BJ (cell line): ENCODE measurements around the gene ZNF225. TPM values are rescaled to one million over a fixed set of nuclear protein-coding genes. Genes with fewer than 3 reads are reported as not detected.
"Not testable (repeated sequence)": the region's sequence is repeated elsewhere in the genome, so short reads cannot be mapped to it uniquely, and the experiment has no call there.

Experiments used
- CTCF ChIA-PET: fragments of 350-600 bp; formaldehyde crosslinking; extraction: SDS; loops from one replicate; lab custom pipeline; 2021; ENCODE audit warnings: antibody characterized with exemption, inconsistent platforms; lab: Yijun Ruan, JAX
- POLR2A ChIA-PET: fragments of 300-600 bp; sonication (Branson Sonifier 250); formaldehyde crosslinking; extraction: SDS; loops from one replicate; lab custom pipeline; 2021; ENCODE audit warnings: antibody characterized with exemption; lab: Charles Lee
- DNase-seq: peaks from one replicate; pipeline ENCODE4 v3.0.0-alpha.2; 2011; ENCODE audit warnings: low read depth
- H3K27me3 ChIP-seq: 2 replicates; pipeline ENCODE4 v1.6.0; 2011; ENCODE audit warnings: low read length; ENCODE audit not compliant: control insufficient read depth, insufficient read depth
- H3K36me3 ChIP-seq: 2 replicates; pipeline ENCODE4 v1.5.1; 2011; ENCODE audit warnings: low read length; ENCODE audit not compliant: control insufficient read depth, insufficient read depth
- H3K4me3 ChIP-seq: 2 replicates; pipeline ENCODE4 v1.5.1; 2011; ENCODE audit warnings: low read depth, mild to moderate bottlenecking, control low read depth, low read length
- CTCF ChIP-seq: IDR thresholded peaks from 2 replicates; pipeline ENCODE4 v1.5.1; 2011; ENCODE audit warnings: low read depth, mild to moderate bottlenecking, control low read depth, inconsistent platforms, low read length, moderate library complexity; ENCODE audit not compliant: insufficient read depth
- polyA plus RNA-seq: library from polyadenylated mRNA; depleted of rRNA; stranded (reverse); fragments of >200 nt; gene quantifications from 2 replicates; pipeline ENCODE4 v1.2.3, GENCODE V29; 2011

The ZNF225 gene
- polyA plus RNA-seq, 1 experiment = 1.3 TPM

- TF ChIP-seq CTCF = no peak
- no peaks in the 10 kb centered on the region for H3K27me3 ChIP-seq
- peaks cover 24% of the 10 kb centered on the region for H3K36me3 ChIP-seq
- DNase-seq = no peak
- CTCF ChIA-PET = no interaction called here
- POLR2A ChIA-PET = no interaction called here
- no peak overlapping the region for H3K4me3 ChIP-seq
Measured at GRCh38 chr19:44156475-44156874, 43.3 kb downstream of the ZNF225 start.

DNA sequence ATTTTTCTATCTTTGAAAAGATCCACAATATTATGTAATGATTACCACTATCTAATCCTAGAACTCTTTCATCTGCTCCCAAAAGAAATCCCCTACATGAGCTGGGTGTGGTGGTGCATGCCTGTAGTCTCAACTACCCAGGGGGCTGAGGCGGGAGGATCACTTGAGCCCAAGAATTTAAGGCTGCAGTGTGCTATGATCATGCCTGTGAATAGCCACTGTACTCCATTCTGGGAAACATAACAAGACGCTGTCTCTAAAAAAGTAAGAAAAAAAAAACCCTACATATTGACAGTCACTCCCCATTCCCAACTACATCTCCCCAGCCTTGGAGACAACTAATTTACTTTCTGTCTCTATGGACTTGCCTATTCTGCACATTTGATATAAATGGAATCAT, 50.6 kb downstream of the ZNF225 start:
- no peak for DNase-seq
- Histone ChIP-seq H3K27me3 (no peaks in the 10 kb centered on the region), H3K4me3 (no peak overlapping the region), H3K36me3 (peaks cover 4% of the 10 kb centered on the region; the same call in 1 of the 2 replicates)
- TF ChIP-seq CTCF = no peak
- POLR2A ChIA-PET = no interaction called here
- CTCF ChIA-PET = interaction anchor here (1.6 kb wide), 1 partner anchor 43 kb away, joined by 5 read pairs; no protein-coding TSS in a partner anchor

- CTCF ChIA-PET = interaction anchor here (1.6 kb wide), 1 partner anchor 43 kb away, joined by 5 read pairs; no protein-coding TSS in a partner anchor
- no peak for TF ChIP-seq CTCF
- Histone ChIP-seq H3K27me3 (no peaks in the 10 kb centered on the region), H3K4me3 (peak overlapping the region; percentile 28), H3K36me3 (peaks cover 4% of the 10 kb centered on the region; the same call in 1 of the 2 replicates)
- no peak for DNase-seq
- POLR2A ChIA-PET = no interaction called here
Measured at GRCh38 chr19:44164327-44164672, 51.1 kb downstream of the ZNF225 start.

DNA sequence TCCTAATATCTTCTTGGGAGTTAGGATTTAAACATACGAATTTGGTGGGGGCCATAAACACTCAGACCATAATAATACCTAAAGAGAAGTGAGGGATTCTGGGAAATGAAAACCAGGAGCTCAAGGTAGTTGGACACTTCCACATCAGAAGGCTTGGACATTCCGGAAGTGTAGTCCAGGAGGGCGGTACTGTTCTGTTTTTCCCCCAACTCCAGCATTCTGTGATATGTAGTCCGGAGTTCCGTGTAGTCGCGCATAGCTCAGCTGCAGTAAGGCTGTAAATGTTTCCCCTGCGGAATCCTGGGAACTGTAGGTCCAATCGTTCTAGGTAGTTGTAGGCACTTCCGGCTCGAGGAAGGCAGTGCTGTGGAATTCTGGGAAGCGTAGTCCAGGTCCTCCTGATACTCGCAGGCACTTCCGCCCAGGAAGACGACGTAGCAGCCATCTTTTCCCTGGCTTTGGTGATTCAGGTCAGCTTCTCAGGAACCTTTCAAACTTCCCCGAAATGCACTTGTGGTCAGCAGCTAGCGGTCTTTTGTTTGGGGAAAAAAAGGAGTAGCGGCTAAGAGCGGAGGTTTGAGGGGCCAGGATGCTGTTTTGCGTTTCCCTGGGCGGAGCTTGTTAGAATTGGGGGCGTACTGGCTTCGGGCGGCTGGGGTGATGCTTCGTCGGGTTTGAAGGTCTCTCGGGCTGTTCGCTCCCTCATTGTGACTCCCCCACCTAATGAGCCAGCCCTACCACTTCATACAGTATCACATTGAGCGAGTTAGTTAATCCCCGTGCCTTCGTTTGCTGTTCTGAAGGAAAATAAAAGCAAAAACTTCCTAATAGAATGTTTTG, 51.7 kb downstream of the ZNF225 start, which contains the start of gene ZNF226:
Gene ZNF226 (plus strand): TSS at position 428 of the 840 bp plus-strand sequence. CDS start 4,981 bp downstream, outside the sequence.
- POLR2A ChIA-PET = interaction anchor here (0.6 kb wide), 1 partner anchor 1883 kb away, joined by 3 read pairs; no protein-coding TSS in a partner anchor
- H3K36me3 ChIP-seq = peaks cover 5% of the 10 kb centered on the region; the same call in 1 of the 2 replicates
- H3K4me3 ChIP-seq = peak within 1 kb of the TSS; percentile 75
- CTCF ChIA-PET = interaction anchor here (1.0 to 1.6 kb wide), 2 partner anchors 12 to 42 kb away, joined by 4 to 5 read pairs; no protein-coding TSS in a partner anchor
- no peak for TF ChIP-seq CTCF
- no peaks in the 10 kb centered on the region for H3K27me3 ChIP-seq
- DNase-seq = peak; percentile 97

DNA sequence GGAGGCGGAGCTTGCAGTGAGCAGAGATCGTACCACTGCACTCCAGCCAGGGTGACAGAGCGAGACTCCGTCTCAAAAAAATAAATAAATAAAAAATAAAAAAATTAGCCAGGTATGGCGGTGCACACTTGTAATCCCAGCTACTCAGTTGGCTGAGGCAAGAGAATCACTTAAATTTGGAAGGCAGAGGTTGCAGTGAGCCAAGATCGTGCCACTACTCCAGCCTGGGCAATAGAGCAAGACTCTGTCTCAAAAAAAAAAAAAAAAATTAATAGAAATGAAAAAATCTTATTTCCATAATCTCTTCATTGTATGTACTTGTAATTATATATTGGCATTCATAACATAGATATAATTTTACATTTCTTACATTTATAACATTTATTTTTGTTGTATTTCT, 57.5 kb downstream of the ZNF225 start:
- POLR2A ChIA-PET, CTCF ChIA-PET: not testable (repeated sequence)

More for the DNA sequence above, 57.5 kb downstream of the ZNF225 start:
- H3K4me3 ChIP-seq, DNase-seq, H3K27me3 ChIP-seq: not testable (repeated sequence)
- peaks cover 21% of the 10 kb centered on the region for H3K36me3 ChIP-seq
